ENCODE results near the gene GOLGA5.
"Not testable (repeated sequence)": the region's sequence is repeated elsewhere in the genome, so short reads cannot be mapped to it uniquely, and the experiment has no call there.

Gene GOLGA5

GRCh38 chr14:92793709-92794546 lies at the start of gene GOLGA5:
GOLGA5 (plus strand) TSS chr14:92794305; CDS start chr14:92797438, 3,133 bp downstream.
- DNase-seq: peak; percentile 99

- DNase-seq: no peak
Observed at GRCh38 chr14:92747701-92748258, 46.3 kb upstream of the GOLGA5 start.

GRCh38 chr14:92748259-92749016 lies 45.7 kb upstream of the GOLGA5 start, which contains the start of gene LGMN:
LGMN (minus strand) TSS chr14:92748627; CDS start chr14:92732786, 15,841 bp downstream.
- peak; percentile 49 for DNase-seq

GRCh38 chr14:92750222-92750728 lies 43.8 kb upstream of the GOLGA5 start:
- DNase-seq: not testable (repeated sequence)

GRCh38 chr14:92750994-92751400 lies 43.1 kb upstream of the GOLGA5 start:
- no peak for DNase-seq

GRCh38 chr14:92751819-92752218 lies 42.3 kb upstream of the GOLGA5 start:
- no peak for DNase-seq

GRCh38 chr14:92753250-92753649 lies 40.9 kb upstream of the GOLGA5 start:
- DNase-seq: no peak

- DNase-seq: no peak
Observed at GRCh38 chr14:92754966-92755365, 39.1 kb upstream of the GOLGA5 start.

- no peak for DNase-seq
Observed at GRCh38 chr14:92755495-92755894, 38.6 kb upstream of the GOLGA5 start.

GRCh38 chr14:92756446-92756845 lies 37.7 kb upstream of the GOLGA5 start:
- no peak for DNase-seq

- peak; percentile 77 for DNase-seq
Observed at GRCh38 chr14:92759300-92759678, 34.8 kb upstream of the GOLGA5 start.

- no peak for DNase-seq
Observed at GRCh38 chr14:92759679-92760523, 34.2 kb upstream of the GOLGA5 start.

GRCh38 chr14:92760524-92760805 lies 33.6 kb upstream of the GOLGA5 start:
- DNase-seq: no peak

- not testable (repeated sequence) for DNase-seq
Observed at GRCh38 chr14:92763666-92764631, 30.2 kb upstream of the GOLGA5 start.

GRCh38 chr14:92768236-92768635 lies 25.9 kb upstream of the GOLGA5 start:
- DNase-seq: not testable (repeated sequence)

- no peak for DNase-seq
Observed at GRCh38 chr14:92768795-92769194, 25.3 kb upstream of the GOLGA5 start.

- DNase-seq: no peak
Observed at GRCh38 chr14:92770484-92770883, 23.6 kb upstream of the GOLGA5 start.

GRCh38 chr14:92774572-92774971 lies 19.5 kb upstream of the GOLGA5 start:
- no peak for DNase-seq

GRCh38 chr14:92775292-92775691 lies 18.8 kb upstream of the GOLGA5 start:
- not testable (repeated sequence) for DNase-seq

GRCh38 chr14:92778868-92779565 lies 15.1 kb upstream of the GOLGA5 start:
- DNase-seq: not testable (repeated sequence)

Measured in NCI-H1048 (cell line).